Stimulated activated naive B cell treated with anti-CD40 and anti-IgM and Interleukin-4, amounts not matched to agents 10 μg/mL and 1 μg/mL and 100 μg/mL, for 72 hours (primary cell): ENCODE results near the gene NTMT1.
A peak's percentile ranks its signal among the peaks of the same experiment; 100 is the strongest.

Experiments used
- ATAC-seq, 2 donors: fragments of 150-1000 bp; cut with Tn5 transposase; replicated peaks; 2 replicates each; pipeline ENCODE4 v1.10.0; 2021; ENCODE audit warnings: moderate library complexity in 1 of 2
- DNase-seq: peaks from one replicate; pipeline ENCODE4 v3.0.0; 2021
- H3K27ac Mint-ChIP-seq: one replicate; pipeline ENCODE4 v1.8.0; 2022; ENCODE audit warnings: mild to moderate bottlenecking, mixed read lengths
- H3K27me3 Mint-ChIP-seq, 2 donors: one replicate each; pipeline ENCODE4 v1.8.0; 2022; ENCODE audit warnings: mixed read lengths in 2 of 2
- H3K36me3 Mint-ChIP-seq, 2 donors: one replicate each; pipeline ENCODE4 v1.8.0; 2022; ENCODE audit warnings: mixed read lengths in 2 of 2, mild to moderate bottlenecking in 1 of 2
- H3K4me1 Mint-ChIP-seq, 2 donors: one replicate each; pipeline ENCODE4 v1.8.0; 2022; ENCODE audit warnings: mixed read lengths in 2 of 2, mild to moderate bottlenecking in 1 of 2
- H3K4me3 Mint-ChIP-seq, 2 donors: one replicate each; pipeline ENCODE4 v1.8.0; 2022; ENCODE audit warnings: mild to moderate bottlenecking in 2 of 2, mixed read lengths in 2 of 2, moderate library complexity in 1 of 2
- H3K9me3 Mint-ChIP-seq, 2 donors: one replicate each; pipeline ENCODE4 v1.8.0; 2022; ENCODE audit warnings: mixed read lengths in 2 of 2, mild to moderate bottlenecking in 1 of 2

Gene NTMT1

DNA sequence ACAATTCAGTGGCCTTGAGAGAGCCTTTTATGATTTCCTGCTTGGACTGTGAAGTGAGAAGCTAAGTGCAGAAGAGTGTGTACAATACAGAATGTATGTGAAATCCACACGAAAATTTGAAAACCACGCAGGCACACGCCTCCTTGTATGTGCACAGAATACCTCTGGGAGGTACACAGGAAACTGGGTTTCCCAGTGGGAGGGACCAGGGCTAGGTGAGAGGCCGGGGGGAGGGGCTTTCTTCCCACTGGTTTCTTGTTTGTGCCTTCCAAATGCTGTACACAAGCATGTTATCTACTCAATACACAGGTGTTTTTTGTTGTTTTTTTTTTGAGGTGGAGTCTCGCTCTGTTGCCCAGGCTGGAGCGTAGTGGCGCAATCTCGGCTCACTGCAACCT lies 21.2 kb upstream of the NTMT1 start:
- Mint-ChIP-seq H3K4me1 (peaks cover 26 to 42% of the 10 kb centered on the region in 2 donors), H3K27ac (no peak overlapping the region), H3K27me3 (peaks cover 12 to 25% of the 10 kb centered on the region in 2 donors), H3K9me3 (no peaks in the 10 kb centered on the region), H3K4me3 (no peak overlapping the region), H3K36me3 (no peaks in the 10 kb centered on the region)
- ATAC-seq (no peak), DNase-seq (no peak)

DNA sequence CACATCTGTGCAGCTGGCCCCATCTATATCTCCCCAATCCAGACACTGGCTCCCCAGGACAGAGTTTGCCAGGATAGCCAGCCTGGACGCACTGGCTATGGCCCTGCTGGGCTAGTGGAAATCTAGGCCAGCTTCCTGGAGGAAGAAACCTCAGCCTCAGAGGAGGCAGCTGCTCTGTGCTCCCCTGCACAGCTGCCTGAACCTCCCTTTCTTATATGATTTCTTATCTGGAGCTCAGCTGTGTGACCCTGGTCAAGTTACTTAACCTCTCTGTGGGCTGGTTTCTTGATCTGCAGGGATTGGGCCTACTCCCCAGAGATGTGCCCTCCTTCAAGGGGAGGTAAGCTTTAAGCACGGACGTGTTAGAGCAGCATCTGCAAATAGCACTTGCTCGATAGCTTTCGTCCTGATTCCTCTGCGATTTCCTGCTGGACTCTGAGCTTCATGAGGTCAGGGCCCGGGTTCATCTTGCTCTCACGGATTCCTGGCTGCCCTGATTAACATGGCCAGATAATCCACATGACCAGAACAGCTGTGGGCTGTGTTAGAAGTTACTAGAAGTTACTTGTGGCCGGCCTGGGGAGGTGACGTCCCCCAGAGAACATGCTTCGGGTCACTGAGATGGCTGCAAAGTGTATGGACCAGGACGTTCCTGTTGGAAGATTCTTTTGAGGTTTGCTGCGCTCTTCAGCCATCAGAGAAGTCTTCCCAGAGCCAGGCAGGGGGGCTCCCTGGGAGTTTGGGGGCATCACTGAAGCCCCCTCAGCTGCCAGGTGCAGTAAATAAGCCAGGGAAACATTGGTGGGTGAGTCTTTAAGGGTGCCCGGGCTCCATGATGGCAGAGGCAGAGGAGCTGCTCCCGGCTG lies 19.6 kb upstream of the NTMT1 start:
- no peak for ATAC-seq
- DNase-seq, result no peak
- H3K27me3 Mint-ChIP-seq, result peaks cover 6 to 12% of the 10 kb centered on the region in 2 donors
- no peaks in the 10 kb centered on the region for H3K9me3 Mint-ChIP-seq
- H3K4me3 Mint-ChIP-seq, result no peak overlapping the region
- H3K27ac Mint-ChIP-seq, result no peak overlapping the region
- H3K36me3 Mint-ChIP-seq, result no peaks in the 10 kb centered on the region
- H3K4me1 Mint-ChIP-seq, result peaks cover 32 to 56% of the 10 kb centered on the region in 2 donors

DNA sequence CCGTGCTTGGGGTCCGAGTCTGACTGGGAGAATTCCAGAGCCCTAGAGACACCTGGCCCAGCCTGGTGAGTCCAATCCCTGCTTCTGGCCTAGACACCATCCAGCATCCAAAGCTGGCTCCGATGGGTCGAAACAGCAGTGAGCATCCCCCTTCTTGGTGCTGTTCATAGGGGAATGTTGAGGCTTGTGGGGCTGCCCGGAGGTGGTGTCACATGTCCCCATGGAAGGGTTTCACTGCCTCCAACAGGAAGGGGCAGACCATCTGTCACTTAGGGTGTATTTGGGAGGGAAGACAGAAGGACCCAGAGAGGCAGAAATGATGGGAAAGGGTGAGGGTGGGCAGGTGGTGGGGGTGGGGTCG lies 19.0 kb upstream of the NTMT1 start:
- H3K27ac Mint-ChIP-seq, result peak overlapping the region; percentile 72
- ATAC-seq, result no peak
- H3K9me3 Mint-ChIP-seq, result no peaks in the 10 kb centered on the region
- H3K4me3 Mint-ChIP-seq, result no peak overlapping the region
- H3K36me3 Mint-ChIP-seq, result no peaks in the 10 kb centered on the region
- DNase-seq, result no peak
- H3K27me3 Mint-ChIP-seq, result peaks cover 6 to 12% of the 10 kb centered on the region in 2 donors
- peaks cover 32 to 56% of the 10 kb centered on the region in 2 donors for H3K4me1 Mint-ChIP-seq

DNA sequence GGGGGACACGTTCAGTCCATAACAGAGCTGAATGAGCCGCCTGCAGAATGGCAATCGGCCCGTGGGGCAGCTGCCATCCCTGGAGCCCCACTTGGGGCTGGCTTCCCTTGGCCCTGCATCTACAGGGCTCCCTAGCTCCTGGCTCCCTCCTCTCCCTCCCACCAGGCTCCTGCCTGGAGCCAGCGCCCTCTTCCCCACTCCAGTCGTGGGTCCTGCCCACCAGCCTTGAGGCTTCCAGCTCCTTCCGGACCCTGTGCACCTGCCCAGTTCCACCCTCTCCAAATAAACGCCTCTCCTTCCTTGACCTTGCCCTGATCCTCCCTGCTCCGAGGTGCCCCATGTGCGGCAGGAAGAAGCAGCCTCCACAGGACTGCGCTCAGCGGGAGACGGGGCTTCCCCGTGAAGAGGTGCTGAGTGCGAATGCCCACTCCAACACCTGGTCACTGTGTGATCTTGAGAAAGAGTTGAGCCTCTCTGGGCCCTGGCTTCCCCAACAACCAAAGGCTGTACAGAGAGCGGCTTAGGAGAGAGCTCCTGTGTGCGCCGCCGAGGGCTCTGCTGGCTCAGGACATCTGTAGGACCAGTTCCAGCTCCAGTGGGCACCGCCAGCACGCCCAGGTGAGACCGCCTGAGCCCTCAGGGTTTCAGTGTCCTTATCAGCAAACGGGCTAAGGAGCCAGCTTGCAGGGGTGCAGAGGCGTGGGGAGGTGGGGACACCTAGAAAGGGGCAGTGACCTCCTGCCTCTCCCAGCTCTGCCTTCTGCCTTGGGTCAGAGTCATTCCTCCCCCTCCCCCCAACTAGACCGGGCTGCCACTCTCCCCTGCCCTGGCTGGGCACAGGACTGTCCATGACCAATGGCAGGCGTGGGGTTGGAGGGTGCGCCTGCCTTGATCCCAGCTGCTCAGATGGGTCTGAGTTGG lies 17.1 kb upstream of the NTMT1 start:
- Mint-ChIP-seq H3K4me3 (peak overlapping the region in 1 of 2 donors; percentile 46), H3K27me3 (peaks cover 4 to 5% of the 10 kb centered on the region in 2 donors), H3K36me3 (no peaks in the 10 kb centered on the region), H3K27ac (no peak overlapping the region), H3K4me1 (peaks cover 22 to 44% of the 10 kb centered on the region in 2 donors), H3K9me3 (no peaks in the 10 kb centered on the region)
- ATAC-seq (no peak), DNase-seq (no peak)

DNA sequence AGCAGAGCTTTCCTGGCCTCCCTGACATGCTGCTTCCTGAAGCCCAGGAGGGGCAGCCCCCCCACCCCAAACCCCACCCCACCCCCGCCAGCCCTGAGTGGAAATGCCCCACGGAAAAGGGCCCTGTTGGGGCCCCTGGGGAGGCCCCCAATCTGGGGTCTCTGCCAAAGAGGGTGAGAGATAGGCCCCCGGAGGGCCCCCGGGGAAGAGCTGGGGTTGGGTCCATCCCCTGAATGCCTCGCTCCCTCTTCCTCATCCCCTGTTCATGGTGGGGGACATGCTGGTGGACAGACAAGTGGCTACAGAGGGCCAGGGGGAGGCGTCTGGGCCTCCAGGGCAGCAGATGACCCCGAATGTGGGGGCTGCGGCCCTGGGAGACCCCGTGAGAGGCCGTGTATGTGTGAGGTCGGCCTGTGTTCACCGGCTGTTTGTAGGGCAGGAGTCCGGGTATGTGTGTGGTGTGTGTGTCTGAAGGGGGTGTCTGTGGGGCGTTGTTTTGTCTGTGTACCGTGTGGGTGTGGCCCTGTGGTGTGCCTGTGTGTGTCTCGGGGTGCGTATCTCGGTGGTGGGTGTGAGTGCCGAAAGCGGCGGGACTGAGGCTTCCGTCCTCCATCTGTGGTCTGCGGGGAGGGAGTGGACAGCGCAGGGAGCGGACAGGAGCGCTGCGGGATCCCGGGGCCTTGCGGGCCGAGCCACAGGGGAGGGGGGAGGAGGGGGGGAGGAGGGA lies 16.3 kb upstream of the NTMT1 start:
- Mint-ChIP-seq H3K9me3 (no peaks in the 10 kb centered on the region), H3K27ac (peak overlapping the region; percentile 84)

DNA sequence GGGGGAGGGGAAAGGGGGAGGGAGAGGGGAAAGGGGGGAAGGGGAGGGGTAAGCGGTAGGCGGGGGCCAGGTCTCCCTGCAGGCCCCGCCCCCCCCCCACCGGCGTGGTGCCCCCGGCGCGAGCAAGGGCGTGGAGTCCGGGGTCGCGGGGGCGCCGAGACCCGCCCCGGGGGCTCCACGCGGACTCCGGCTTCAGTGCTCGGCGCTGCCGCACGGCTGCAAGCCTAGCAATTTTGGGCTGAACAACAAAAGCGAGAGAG lies 15.8 kb upstream of the NTMT1 start:
- Mint-ChIP-seq H3K27me3 (peaks cover 4 to 6% of the 10 kb centered on the region in 2 donors), H3K4me1 (peaks cover 19 to 41% of the 10 kb centered on the region in 2 donors), H3K27ac (no peak overlapping the region), H3K9me3 (no peaks in the 10 kb centered on the region), H3K36me3 (no peaks in the 10 kb centered on the region), H3K4me3 (peak overlapping the region; percentile 82 to 85)
- ATAC-seq (no peak), DNase-seq (no peak)

More for the DNA sequence above, 16.3 kb upstream of the NTMT1 start:
- DNase-seq (no peak), ATAC-seq (peak; percentile 50 to 51)
- Mint-ChIP-seq H3K4me3 (peak overlapping the region; percentile 86 to 93), H3K36me3 (no peaks in the 10 kb centered on the region), H3K4me1 (peaks cover 21 to 43% of the 10 kb centered on the region in 2 donors), H3K27me3 (peaks cover 4 to 6% of the 10 kb centered on the region in 2 donors)

DNA sequence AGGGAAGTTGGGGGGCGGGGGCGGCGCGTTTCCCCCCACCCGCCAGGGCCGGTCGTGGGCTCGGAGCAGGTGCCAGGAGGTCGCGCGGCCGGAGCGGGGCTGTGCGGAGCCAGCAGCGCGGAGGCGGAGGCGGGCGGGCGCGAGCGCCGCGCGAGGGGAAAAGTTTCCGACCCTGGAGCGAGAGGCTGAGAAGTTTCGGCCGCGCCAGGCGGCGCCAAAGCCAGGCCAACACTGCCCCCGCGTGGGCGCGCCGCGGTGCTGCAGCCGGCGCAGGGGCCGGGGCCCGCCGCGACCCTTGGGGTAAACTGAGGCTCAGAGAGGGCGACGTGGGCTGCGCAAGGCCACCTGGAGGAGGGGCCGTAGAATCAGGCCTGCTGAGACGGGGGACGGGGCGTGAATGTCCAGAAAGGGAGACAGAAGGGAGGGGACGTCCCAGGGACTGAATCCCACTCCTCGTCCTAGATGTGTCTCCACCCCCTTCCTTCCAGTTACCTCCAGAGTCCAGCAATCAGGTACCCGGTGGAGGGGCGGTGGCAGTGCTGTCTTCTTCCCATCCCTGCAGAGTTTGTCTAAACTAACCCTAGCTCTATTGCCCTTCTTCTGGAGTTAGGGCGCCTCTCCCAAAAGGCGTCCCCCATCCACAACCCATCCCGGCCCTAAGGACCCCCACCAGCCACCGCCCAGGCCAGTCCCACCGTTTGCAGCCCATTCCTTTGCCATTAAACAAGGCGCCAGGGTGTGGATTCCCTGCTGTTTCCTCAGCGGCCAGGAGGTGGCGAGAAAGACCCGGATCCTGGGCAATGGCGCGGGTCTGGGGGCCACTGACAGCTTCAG lies 15.3 kb upstream of the NTMT1 start:
- Mint-ChIP-seq H3K27me3 (peaks cover 4 to 6% of the 10 kb centered on the region in 2 donors), H3K36me3 (no peaks in the 10 kb centered on the region), H3K4me3 (peak overlapping the region; percentile 82 to 85), H3K4me1 (peaks cover 19 to 41% of the 10 kb centered on the region in 2 donors), H3K9me3 (no peaks in the 10 kb centered on the region), H3K27ac (no peak overlapping the region)
- DNase-seq (peak; percentile 57), ATAC-seq (peak; percentile 72 to 76)

DNA sequence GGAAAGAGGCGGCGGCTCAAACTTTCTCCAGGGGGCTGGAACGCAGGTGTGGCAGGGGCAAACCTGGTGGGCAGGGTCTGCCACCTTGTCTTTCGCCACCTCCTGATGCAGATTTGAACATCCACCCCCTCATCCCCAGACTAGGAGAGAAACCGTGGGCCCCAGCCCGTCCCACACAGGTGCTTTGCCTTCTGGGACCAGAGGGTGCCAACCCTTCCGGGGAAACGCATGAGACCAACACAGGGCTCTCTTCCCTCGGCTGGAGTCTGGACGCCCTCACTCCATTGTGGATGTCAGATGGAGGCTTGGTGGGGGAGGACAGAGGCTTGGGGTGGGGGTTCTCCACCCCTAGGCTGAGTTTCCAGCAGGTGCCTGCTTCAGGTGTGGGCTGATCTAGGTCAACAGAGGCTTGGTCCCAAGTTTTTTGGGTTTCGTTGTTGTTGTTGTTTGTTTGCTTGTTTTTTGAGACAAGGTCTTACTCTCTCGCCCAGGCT lies 14.6 kb upstream of the NTMT1 start:
- DNase-seq (no peak), ATAC-seq (no peak)
- Mint-ChIP-seq H3K4me1 (peaks cover 19 to 41% of the 10 kb centered on the region in 2 donors), H3K4me3 (peak overlapping the region; percentile 82 to 85), H3K27ac (no peak overlapping the region), H3K9me3 (no peaks in the 10 kb centered on the region), H3K27me3 (peaks cover 4 to 6% of the 10 kb centered on the region in 2 donors), H3K36me3 (no peaks in the 10 kb centered on the region)

DNA sequence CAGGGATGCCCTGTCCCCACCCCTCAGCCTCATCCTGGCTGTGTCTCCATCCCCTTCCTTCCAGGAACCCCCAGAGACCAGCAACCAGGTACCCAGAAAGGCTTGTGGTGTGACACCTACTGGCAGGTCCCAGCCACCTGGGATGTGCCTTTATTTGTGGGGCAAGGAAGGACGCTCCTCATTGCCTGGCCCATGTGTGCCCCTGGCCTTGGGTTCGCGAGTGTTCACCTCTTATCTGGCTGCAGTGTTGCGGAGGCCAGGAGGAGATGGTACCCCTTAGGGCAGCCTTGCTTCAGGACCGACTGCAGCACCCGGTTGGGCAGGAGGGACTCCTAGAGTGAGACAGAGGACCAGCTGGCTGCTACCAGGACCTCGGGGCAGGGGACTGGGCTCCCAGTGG lies 13.8 kb upstream of the NTMT1 start:
- no peaks in the 10 kb centered on the region for H3K9me3 Mint-ChIP-seq
- DNase-seq, result no peak
- no peak overlapping the region for H3K4me3 Mint-ChIP-seq
- no peaks in the 10 kb centered on the region for H3K36me3 Mint-ChIP-seq
- H3K4me1 Mint-ChIP-seq, result peaks cover 17 to 37% of the 10 kb centered on the region in 2 donors
- peaks cover 4 to 6% of the 10 kb centered on the region in 2 donors for H3K27me3 Mint-ChIP-seq
- H3K27ac Mint-ChIP-seq, result no peak overlapping the region
- no peak for ATAC-seq

DNA sequence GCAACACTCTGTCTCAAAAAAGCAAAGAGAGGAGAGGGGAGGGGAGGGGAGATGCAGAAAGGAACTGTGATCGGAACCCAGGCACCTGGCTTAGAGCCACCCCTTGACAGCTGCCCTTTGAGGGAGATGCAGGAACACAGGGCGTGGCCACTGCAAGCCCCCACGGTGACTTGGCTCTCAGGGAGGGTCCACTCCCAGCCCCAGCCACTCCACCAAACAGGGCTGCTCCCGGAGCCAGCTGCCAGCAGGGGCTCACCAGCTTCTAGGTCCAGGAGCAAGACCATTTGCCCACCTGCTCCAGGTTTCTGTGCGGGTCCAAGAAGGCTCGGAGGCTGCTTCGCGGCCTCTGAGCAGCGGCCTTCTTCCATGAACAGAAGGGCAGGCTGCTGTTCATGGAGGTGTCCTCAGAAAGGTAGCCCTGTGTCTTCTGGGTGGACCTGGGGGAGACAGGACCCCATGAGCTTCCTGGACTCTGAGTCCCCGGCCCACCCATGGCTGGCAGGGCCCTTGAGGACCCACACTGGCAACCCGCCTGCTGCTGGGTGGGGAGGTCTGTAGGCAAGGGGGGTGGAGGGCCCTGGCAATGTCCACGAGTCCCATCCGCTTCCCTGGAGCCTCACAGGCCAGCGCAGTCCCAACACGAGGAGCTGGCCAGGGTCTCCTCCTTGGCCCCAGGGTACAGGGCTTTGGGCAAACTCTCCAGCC lies 13.0 kb upstream of the NTMT1 start:
- Mint-ChIP-seq H3K27me3 (peaks cover 4 to 6% of the 10 kb centered on the region in 2 donors), H3K36me3 (no peaks in the 10 kb centered on the region)
- DNase-seq, result no peak

DNA sequence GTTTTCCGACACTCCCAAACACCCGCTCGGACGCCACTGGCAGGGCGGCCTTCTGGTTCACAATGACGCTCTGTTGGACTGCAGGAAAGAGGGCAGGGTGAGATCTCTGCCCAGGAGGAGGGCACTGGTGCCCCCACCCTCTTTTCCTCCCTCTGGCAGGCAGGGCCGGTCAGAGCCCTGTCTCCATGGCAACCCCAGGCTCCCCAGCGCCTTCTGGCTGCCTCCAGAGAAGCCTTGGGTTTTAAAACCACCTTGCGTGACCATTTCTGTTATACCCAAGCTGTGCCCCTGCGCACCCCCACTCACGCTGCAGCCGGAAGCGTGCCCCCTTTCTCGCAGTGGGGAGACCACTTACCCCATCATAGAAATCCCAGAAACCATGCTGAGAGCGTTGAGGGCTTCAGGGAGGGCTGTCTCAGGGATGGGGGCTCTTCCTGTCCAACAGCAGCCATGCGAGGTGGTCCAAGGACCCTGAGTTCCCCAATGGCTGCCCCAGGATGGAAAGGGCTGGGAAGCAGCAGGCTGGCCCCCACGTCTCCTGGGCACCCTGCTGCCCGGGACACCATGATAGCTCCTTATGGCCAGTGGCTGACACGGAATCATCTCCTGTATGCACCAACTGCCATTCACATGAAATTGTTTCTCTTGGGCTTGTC lies 12.3 kb upstream of the NTMT1 start:
- ATAC-seq, result no peak
- DNase-seq, result no peak
- Mint-ChIP-seq H3K27me3 (peaks cover 9 to 13% of the 10 kb centered on the region in 2 donors), H3K9me3 (peaks cover 2 to 3% of the 10 kb centered on the region in 2 donors), H3K4me1 (peaks cover 12 to 22% of the 10 kb centered on the region in 2 donors), H3K27ac (no peak overlapping the region), H3K4me3 (no peak overlapping the region), H3K36me3 (no peaks in the 10 kb centered on the region)

More for the DNA sequence above, 13.0 kb upstream of the NTMT1 start:
- Mint-ChIP-seq H3K9me3 (no peaks in the 10 kb centered on the region), H3K4me1 (peaks cover 12 to 29% of the 10 kb centered on the region in 2 donors), H3K4me3 (no peak overlapping the region), H3K27ac (no peak overlapping the region)
- no peak for ATAC-seq

DNA sequence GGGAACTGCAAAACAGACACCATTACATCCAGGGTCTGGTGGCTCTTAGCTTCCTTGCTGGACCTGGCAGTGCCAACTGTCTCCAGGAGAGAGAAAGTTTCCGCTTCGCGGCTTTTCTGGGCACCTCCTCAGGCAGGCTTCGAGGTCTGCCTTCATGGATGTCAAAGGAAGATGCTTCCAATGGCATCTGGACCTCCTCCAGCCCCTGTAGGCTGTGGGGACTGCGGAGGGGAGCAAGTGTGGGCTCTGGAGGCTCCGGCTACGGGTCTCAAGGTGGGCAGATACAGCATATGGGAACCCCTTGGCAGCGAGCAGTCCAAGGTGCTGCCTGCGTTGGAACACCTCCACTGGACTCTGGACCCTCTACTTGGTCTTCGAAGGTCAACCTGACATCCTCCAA lies 11.0 kb upstream of the NTMT1 start:
- H3K27ac Mint-ChIP-seq, result no peak overlapping the region
- H3K4me3 Mint-ChIP-seq, result no peak overlapping the region
- H3K36me3 Mint-ChIP-seq, result no peaks in the 10 kb centered on the region
- no peak for DNase-seq
- H3K9me3 Mint-ChIP-seq, result peaks cover 2 to 3% of the 10 kb centered on the region in 2 donors
- H3K4me1 Mint-ChIP-seq, result peaks cover 7 to 13% of the 10 kb centered on the region in 2 donors
- H3K27me3 Mint-ChIP-seq, result peaks cover 20 to 25% of the 10 kb centered on the region in 2 donors
- ATAC-seq, result no peak
